NCI-H510A treated with DMSO at 0.1 percent for 48 hours (cell line): ENCODE results near the gene KCNG1.
"Not testable (repeated sequence)": the region's sequence is repeated elsewhere in the genome, so short reads cannot be mapped to it uniquely, and the experiment has no call there.

Experiments used
- DNase-seq: peaks from one replicate; lab custom pipeline; 2025; lab: John Stamatoyannopoulos, UW

KCNG1 gene

GRCh38 chr20:50983321-50983720 lies 39.6 kb downstream of the KCNG1 start:
- DNase-seq: no peak

- DNase-seq: no peak
These were observed 40.5 kb downstream of the KCNG1 start for GRCh38 chr20:50982363-50982762.

GRCh38 chr20:50981714-50982048 lies 41.2 kb downstream of the KCNG1 start:
- no peak for DNase-seq

GRCh38 chr20:50980851-50981713 lies 41.8 kb downstream of the KCNG1 start:
- peak; percentile 16 for DNase-seq

- no peak for DNase-seq
These were observed 42.7 kb downstream of the KCNG1 start for GRCh38 chr20:50980071-50980681.

DNA sequence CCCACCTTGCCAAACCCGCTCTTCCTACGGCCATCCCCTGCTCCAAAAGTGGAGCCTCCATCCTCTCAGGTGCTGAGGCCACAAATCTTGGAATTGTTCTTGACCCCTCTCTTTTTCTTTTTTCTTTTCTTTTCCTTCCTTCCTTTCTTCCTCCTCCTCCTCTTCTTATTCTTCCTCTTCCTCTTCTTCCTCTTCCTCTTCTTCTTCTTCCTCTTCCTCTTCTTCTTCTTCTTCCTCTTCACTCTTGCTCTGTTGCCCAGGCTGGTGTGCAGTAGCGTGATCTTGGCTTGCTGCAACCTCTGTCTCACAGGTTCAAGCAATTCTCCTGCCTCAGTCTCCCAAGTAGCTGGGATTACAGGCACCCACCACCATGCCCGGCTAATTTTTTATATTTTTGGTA lies 44.4 kb downstream of the KCNG1 start:
- DNase-seq: not testable (repeated sequence)

DNA sequence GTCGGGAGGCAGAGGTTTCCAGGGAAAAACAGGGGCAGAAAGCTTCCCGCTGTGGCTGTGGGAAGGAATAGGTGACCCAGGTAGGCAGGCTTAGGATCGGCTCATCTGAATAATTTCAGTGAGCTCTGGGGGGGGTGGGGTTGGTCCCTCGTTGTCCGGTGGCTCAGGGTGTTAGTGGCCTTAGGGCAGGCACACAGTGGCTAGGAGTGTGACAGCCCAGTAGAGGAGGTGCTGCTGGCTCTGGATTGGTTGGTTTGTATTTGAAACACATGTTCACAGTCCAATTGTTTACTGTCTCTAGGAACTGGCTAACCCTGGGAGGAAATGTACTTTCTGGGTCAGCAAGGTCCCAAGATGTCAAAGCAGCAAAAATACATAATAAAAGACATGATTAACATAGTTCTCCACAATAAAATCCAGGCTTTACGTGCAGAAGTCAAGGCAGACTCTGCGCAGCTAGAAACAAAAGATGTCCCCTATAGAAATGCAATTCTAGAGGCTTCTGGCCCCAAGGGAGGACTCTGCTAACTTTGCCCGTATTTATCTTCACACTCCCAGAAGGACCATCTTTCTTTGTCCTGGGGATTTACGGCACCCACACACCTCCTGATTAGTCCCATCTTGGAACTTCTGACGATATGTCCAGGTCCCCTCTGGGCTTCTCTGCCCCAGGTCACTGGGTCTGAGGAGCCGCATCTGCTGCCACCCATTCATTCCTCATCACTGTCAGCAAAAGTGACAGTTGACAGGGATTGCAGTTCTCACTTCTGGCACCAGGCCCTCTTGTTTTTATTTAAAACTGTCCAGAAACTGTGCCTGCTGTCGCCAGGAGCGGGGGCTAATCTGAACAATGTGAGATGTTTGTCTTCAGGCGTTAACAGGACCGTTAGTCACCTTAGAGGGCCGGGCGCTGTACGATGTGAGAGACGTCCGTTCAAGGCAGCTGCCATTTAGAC lies 45.6 kb downstream of the KCNG1 start:
- no peak for DNase-seq

- DNase-seq: no peak
These were observed 47.1 kb downstream of the KCNG1 start for GRCh38 chr20:50975701-50976330.

DNA sequence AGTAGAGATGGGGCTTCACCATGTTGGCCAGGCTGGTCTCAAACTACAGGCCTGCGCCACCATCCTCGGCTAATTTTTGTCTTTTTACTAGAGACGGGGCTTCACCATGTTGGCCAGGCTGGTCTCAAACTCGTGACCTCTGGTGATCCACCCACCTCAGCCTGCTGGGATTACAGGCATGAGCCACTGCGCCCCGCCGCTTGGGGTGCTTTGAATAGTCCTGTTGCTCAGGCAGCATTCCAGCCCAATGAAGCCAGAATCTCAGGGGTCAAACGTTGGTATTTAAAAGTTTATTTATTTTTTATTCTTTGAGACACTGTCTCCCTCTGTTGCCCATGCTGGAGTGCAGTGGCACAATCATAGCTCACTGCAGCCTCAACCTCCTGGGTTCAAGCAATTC lies 53.0 kb downstream of the KCNG1 start:
- DNase-seq: no peak

- no peak for DNase-seq
These were observed 53.5 kb downstream of the KCNG1 start for GRCh38 chr20:50969435-50969834.

- no peak for DNase-seq
These were observed 54.6 kb downstream of the KCNG1 start for GRCh38 chr20:50968289-50968688.

GRCh38 chr20:50967586-50967985 lies 55.3 kb downstream of the KCNG1 start:
- DNase-seq: no peak

- no peak for DNase-seq
These were observed 63.3 kb downstream of the KCNG1 start for GRCh38 chr20:50959543-50960126.

DNA sequence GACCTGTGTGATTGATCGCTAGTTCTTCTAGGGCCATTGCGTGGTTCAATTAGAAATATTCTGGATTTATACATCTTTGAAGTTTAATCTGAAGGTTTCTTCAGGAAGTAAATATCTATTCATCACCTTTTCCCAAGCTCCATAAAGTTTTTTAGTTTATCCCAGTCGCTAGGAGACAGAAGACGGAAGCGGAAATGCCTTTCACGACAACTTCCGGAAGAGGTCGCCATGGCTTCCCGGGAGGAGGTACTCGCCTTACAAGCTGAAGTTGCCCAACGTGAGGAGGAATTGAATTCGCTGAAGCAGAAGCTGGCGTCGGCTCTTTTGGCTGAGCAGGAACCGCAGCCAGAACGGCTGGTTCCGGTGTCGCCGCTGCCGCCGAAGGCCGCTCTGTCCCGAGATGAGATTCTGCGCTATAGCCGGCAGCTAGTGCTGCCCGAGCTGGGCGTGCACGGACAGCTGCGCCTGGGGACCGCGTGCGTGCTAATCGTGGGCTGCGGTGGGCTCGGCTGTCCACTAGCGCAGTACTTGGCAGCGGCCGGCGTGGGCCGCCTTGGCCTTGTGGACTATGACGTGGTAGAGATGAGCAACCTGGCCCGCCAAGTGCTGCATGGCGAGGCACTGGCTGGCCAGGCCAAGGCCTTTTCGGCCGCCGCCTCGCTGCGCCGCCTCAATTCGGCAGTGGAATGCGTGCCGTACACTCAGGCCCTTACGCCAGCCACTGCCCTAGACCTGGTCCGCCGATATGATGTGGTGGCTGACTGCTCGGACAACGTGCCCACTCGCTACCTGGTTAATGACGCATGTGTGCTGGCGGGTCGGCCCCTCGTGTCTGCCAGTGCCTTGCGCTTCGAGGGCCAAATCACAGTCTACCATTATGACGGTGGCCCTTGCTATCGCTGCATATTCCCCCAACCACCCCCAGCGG lies 64.0 kb downstream of the KCNG1 start, which contains the start of gene MOCS3:
Gene MOCS3, plus strand, starts transcription at position 204 of the 928 bp plus-strand sequence. Its CDS starts 25 bp downstream, at position 229.
- peak; percentile 94 for DNase-seq

DNA sequence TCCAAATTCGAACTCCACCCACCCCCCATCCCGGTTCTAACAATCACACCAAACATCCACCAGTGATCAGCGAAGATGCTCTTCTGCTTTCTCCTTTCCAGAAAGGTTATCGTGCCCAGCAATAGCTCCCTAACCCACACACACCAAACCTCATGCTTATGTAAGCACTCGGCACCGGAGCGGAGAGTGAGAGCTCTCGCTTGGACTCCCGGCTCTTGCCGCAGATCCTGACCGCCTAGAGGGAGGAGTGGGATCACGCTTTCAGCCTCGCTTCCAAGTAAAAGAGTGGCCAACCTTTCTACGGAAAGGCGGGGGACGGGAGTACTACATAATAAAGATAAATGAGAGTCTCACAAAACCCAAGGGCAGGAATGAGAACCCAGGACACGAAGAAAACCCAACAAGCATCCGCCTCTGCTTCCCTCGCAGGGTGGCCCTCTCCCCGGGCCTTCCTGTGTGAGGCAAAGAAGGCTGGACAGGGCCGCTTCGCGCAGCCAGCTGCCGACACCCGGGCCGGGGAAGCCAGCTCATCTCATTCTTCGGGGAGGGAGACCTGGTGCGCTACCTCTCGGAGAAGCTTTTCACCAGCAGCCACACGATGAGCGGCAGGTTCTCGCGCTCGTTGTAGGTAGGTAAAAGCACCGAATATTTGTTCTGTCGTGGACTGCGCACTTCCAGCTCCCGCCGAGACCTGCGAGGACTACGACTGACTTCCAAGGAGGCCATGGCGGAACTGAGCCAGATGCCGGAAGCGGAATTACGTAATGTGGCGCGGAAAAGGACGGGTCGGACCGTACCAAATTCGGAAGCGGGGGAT lies 64.9 kb downstream of the KCNG1 start, which contains the start of gene DPM1:
Gene DPM1, minus strand, starts transcription at position 735 of the 817 bp plus-strand sequence. Its CDS starts 9 bp downstream, at position 726.
- DNase-seq: no peak

DNA sequence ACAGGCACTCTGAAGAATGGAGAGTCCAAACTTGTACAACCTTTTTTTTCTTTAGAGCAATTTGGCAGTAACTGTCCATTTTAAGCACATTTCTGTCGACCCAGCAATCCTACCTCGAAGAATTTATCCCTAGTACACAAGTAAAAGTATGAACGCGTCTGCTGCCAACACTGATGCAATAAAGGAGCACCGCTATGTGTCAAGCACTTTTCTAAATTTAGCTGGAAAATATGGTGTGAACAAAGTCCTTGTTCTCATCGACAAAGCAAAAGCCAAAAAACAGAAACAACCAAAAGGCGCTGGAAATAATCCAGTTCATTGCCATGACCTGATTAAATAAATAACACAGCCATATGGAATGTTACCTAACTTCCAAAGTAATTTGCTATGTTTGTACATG lies 65.6 kb downstream of the KCNG1 start:
- DNase-seq: no peak

DNA sequence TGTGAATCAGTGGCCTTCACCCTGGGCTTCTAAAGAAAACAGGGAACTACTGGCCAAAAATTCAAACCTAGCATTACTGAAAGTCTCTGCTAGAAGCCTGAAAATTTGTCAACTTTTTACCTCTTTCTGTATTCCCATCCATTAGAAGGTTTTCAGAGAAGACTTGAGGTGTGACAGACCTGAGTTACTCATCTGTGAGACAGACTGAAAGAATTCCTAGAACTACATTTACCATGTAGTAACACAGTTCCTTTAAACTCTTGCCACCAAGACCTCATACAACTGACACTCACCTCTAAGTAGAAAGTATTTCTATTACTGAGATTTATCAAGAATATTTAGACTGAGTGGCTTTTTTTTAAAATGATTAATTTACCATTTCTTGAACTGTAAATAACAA lies 69.1 kb downstream of the KCNG1 start:
- DNase-seq: no peak
